Left kidney (tissue), 2 donors: ENCODE measurements around the gene JMJD8. TPM values are rescaled to one million over a fixed set of nuclear protein-coding genes. Genes with fewer than 3 reads are reported as not detected.
"Not testable (repeated sequence)": the region's sequence is repeated elsewhere in the genome, so short reads cannot be mapped to it uniquely, and the experiment has no call there.

Experiments
- DNase-seq: peaks from one replicate; pipeline ENCODE4 v3.0.0-alpha.2; 2013
- polyA plus RNA-seq: library from polyadenylated mRNA; unstranded; fragments of 120-200 nt; gene quantifications from one replicate; pipeline ENCODE4 v1.2.1, GENCODE V29; 2013; ENCODE audit not compliant: insufficient read length

JMJD8 gene
- polyA plus RNA-seq, 1 donor = 51.4 TPM

GRCh38 chr16:723695-724094 lies 39.6 kb upstream of the JMJD8 start:
- no peak for DNase-seq

GRCh38 chr16:722835-723633 lies 38.9 kb upstream of the JMJD8 start:
- DNase-seq = no peak

- no peak for DNase-seq
Observed at GRCh38 chr16:721765-722540, 37.8 kb upstream of the JMJD8 start.

- peak; percentile 72 for DNase-seq
Observed at GRCh38 chr16:720990-721764, 37.0 kb upstream of the JMJD8 start, which contains the start of gene ANTKMT. Gene ANTKMT, plus strand, starts transcription at chr16:721146. Its CDS starts 129 bp downstream, at chr16:721275.

DNA sequence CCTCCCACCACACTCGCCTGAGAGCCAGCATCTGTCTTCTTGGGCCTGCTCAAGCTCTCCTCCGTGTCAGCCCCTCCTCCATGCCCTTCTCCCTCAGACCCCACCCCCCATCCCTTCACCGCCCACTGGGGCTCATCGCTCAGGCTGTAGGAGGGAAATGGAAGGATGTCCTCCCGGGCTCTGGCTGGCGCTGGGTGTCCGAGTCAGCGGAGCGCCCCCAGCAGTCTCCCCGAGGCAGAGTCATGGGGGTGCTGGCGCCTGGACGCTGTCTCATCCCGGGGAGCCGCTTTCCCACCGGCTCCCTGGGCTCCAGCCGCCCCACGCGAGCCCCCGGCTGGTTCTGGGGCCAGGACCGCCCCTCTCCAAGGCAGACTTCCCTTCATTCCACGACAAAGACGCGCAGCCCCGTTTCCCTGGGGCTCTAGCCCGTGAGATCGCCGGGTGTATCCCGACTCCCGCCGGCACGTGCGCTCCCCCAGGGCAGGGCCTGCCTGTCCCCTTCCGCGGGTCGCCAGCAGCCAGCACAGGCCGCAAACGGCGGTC lies 36.4 kb upstream of the JMJD8 start:
- peak; percentile 61 for DNase-seq

DNA sequence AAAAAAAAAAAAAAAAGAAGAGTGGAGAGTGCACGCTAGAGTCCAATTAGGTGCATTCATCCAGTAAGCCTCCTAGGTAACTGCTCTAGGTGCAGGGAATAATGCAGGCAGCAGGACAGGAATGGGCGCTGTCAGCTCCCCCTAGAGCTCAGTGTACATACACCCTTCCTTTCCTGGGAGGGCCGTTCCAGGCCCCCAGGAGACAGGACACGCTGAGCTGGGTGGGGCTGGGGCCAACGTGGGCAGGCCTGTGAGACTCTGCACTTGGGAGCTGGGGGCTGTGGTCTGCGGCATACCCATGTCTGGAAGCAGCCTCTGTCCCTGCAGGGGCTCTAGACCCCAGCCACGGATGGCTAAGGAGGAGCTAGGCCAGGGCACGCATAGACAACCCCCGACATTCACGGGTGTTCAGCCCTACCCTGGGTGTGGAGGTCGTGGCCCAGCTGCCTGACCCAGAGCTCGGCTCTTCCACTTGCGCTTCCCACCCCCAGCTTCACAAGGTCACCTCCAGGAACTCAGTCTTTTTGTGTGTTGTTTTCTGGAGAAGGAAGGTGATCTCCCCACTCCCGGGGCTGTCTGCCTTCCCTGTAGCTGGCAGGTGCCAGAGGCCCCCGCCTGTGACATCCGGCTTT lies 35.8 kb upstream of the JMJD8 start:
- no peak for DNase-seq

DNA sequence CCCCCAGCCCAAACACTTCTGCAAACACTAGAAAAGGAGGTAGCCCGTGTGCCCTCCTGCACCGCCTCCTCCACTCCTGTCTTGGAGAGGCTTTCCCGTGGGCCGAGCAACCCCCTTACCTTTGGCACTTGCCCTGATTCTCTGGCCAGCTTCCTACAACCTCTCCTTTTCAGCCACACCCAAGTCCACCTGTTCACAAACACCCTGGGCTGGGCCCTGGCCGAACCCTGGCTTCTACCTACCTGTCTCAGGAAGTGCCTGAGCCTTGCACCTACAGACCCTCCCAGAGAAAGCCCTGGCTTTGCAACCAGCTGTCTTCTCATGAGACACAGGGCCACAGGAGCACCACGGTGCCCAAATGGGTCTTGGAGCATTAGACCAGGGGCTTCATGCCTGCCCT lies 34.8 kb upstream of the JMJD8 start:
- DNase-seq = no peak

- DNase-seq = no peak
Observed at GRCh38 chr16:718389-718788, 34.3 kb upstream of the JMJD8 start.

DNA sequence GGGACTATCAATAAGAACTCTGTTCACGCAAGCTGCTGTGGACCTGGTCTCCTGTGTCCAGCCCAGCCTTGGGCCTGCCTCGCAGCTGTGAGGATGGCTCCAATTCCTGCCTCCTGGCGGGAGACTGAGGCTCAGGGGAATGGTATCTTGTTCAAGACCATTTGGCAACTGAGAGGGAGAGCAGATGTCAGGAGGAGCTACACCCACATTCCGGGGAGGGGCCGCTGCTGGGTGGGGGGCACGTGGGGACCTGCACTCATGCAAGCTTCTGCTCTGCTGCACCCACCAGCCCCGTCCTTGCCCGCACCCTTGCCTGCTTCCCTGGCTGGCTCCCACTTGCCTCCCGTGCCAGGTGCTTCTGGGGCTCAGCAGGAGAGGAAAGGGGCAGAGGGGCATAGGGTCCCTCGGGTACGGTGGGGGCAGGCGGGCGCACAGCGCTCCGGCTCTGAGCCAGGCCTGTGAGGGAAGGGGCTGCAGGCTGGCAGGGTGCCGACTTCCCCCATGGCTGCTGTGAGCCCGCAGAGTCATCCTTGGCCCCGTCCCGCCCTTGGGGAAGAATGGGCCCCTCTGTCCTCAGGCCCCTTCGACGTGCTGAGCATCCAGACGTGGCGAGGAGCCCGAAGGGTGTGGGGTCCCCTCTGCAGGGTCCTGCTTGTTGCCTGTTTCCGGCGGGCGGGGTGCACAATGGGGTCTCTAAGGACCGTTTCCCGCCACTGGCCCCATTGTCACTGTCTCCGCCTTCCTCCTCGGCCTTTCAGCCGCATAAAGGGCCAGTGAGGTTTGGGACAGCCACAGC lies 33.5 kb upstream of the JMJD8 start:
- DNase-seq = no peak

GRCh38 chr16:716768-717325 lies 32.7 kb upstream of the JMJD8 start:
- DNase-seq = no peak

DNA sequence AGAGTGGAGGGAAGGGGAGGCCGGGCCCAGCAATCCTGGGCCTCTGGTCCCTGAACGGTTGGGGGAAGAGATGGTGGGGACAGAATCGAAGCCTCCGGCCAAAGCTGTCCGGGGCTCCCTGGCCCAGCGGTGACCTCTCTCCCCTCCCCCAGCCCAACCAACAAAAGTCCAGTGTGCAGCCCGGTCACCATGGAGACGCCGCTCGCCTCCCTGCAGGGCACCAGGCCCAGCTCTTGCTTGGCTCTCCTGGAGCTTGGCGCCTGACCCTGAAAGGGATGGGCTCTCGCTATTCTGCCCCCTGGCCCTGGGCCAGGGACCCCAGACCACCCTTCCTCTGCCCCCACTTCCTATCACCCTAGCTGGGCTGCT lies 32.0 kb upstream of the JMJD8 start:
- no peak for DNase-seq

DNA sequence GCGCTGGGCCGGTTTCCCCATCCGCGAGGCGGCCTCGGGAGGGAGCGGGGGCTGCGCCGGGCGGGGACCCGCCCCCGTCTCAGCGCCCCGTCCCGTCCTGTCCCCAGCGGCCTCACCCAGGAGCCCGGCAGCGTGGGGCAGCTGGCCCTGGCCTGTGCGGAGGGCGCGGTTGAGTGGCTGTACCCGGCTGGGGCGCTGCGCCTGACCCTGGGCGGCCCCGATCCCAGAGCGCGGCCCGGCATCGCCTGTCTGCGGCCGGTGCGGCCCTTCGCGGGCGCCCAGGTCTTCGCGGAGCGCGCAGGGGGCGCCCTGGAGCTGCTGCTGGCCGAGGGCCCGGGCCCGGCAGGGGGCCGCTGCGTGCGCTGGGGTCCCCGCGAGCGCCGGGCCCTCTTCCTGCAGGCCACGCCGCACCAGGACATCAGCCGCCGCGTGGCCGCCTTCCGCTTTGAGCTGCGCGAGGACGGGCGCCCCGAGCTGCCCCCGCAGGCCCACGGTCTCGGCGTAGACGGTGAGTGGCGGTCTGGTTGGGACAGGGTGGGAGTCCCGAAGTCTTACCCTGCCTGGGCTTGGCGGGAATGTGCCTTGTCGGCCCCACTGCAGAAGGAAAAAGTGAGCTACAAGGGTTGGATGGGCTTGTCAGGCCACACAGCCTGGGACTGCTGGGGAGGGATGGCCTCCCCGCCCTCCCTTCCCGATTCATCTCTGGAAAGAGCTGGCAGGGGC lies 31.5 kb upstream of the JMJD8 start:
- no peak for DNase-seq

- no peak for DNase-seq
Observed at GRCh38 chr16:714558-715476, 30.7 kb upstream of the JMJD8 start, which contains the start of gene METRN. Gene METRN, plus strand, starts transcription at chr16:715118. Its CDS starts 172 bp downstream, at chr16:715290.

- no peak for DNase-seq
Observed at GRCh38 chr16:714079-714478, 29.9 kb upstream of the JMJD8 start.

- not testable (repeated sequence) for DNase-seq
Observed at GRCh38 chr16:712740-713250, 28.7 kb upstream of the JMJD8 start.

DNA sequence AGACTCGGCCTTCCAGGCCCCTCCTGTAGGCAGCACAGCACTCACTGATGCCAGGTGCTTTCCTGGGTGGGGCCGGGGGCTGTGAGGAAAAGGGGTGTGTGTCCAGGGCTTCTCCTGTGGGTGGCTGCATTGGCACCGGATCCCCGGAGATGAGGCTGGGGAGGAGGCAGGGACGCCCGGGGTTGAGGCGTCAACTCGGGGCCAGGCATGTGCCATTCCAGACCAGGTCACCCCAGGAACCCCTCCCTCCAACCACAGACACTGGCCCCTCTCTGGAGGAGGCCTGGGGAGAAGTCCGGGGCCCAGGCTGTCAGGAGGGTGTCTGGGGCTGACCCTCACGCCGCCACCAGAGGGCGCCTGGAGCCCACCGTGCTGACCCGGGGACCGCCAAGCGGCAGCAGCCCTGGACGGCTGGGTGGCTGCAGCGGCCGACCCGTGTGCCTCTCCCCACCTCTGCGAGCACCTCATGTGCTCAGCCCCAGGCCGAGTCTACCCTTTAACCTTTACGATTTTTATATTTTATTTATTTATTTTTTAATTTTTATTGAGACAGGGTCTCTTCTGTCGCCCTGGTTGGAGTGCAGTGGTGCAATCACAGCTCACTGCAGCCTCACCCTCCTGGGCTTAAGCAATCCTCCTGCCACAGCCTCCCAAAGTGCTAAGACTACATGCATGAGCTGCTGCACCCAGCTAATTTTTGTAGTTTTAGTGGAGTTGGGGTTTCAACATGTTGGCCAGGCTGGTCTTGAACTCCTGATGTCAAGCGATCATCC lies 27.6 kb upstream of the JMJD8 start:
- no peak for DNase-seq

DNA sequence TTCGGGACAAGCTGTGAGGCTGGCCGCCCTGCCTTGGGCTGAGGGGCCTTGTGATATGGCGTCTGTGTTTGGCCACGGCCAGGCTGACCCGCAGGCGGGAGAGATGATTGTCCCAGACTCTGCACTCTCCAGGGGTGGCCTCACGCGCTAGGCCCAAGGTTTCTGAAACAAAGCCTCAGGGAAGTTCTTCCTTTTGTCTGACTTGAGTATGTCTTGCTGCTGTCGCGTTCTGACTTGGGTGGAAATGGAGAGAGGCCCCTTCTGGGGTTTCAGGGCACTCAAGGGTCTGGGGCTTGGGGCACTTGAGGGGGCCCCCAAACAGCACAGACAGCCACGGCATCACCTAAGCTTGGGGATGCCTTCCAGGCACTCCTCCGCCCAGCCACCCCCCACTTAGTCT lies 26.9 kb upstream of the JMJD8 start:
- DNase-seq = no peak
